ENCODE measurements around the gene ACAA1.

ACAA1 gene

GRCh38 chr3:38154033-38154494, 17.1 kb upstream of the ACAA1 start:
- in situ Hi-C loops (cut with MboI; ENCODE audit: low sequenced_read_pairs) = no loop called here

GRCh38 chr3:38153221-38153620, 16.3 kb upstream of the ACAA1 start:
- in situ Hi-C loops (cut with MboI; ENCODE audit: low sequenced_read_pairs) = no loop called here

GRCh38 chr3:38152609-38153008, 15.7 kb upstream of the ACAA1 start:
- in situ Hi-C loops (cut with MboI; ENCODE audit: low sequenced_read_pairs) = no loop called here

- in situ Hi-C loops (cut with MboI; ENCODE audit: low sequenced_read_pairs) = no loop called here
These were observed 14.8 kb upstream of the ACAA1 start for GRCh38 chr3:38151667-38152265.

- in situ Hi-C loops (cut with MboI; ENCODE audit: low sequenced_read_pairs) = no loop called here
These were observed 14.0 kb upstream of the ACAA1 start for GRCh38 chr3:38150780-38151528.

- in situ Hi-C loops (cut with MboI; ENCODE audit: low sequenced_read_pairs) = no loop called here
These were observed 12.8 kb upstream of the ACAA1 start for GRCh38 chr3:38149708-38150107.

GRCh38 chr3:38148311-38148882, 11.5 kb upstream of the ACAA1 start:
- in situ Hi-C loops (cut with MboI; ENCODE audit: low sequenced_read_pairs) = no loop called here

- in situ Hi-C loops (cut with MboI; ENCODE audit: low sequenced_read_pairs) = no loop called here
These were observed 10.5 kb upstream of the ACAA1 start for GRCh38 chr3:38147421-38147820.

- in situ Hi-C loops (cut with MboI; ENCODE audit: low sequenced_read_pairs) = no loop called here
These were observed 9.6 kb upstream of the ACAA1 start for GRCh38 chr3:38146504-38146903.

- in situ Hi-C loops (cut with MboI; ENCODE audit: low sequenced_read_pairs) = no loop called here
These were observed 6.6 kb upstream of the ACAA1 start for GRCh38 chr3:38143511-38143910.

- in situ Hi-C loops (cut with MboI; ENCODE audit: low sequenced_read_pairs) = no loop called here
These were observed 6.0 kb upstream of the ACAA1 start for GRCh38 chr3:38142959-38143358.

- in situ Hi-C loops (cut with MboI; ENCODE audit: low sequenced_read_pairs) = no loop called here
These were observed 5.0 kb upstream of the ACAA1 start for GRCh38 chr3:38141952-38142273.

- in situ Hi-C loops (cut with MboI; ENCODE audit: low sequenced_read_pairs) = no loop called here
These were observed 4.4 kb upstream of the ACAA1 start for GRCh38 chr3:38141173-38141951.

GRCh38 chr3:38140326-38141172, 3.6 kb upstream of the ACAA1 start:
- in situ Hi-C loops (cut with MboI; ENCODE audit: low sequenced_read_pairs) = no loop called here

- in situ Hi-C loops (cut with MboI; ENCODE audit: low sequenced_read_pairs) = no loop called here
These were observed 2.7 kb upstream of the ACAA1 start for GRCh38 chr3:38139652-38140051.

- in situ Hi-C loops (cut with MboI; ENCODE audit: low sequenced_read_pairs) = no loop called here
These were observed 2.3 kb upstream of the ACAA1 start for GRCh38 chr3:38139191-38139590.

GRCh38 chr3:38138349-38139190, 1.6 kb upstream of the ACAA1 start, which contains the start of gene MYD88:
TSS of gene MYD88 (plus strand) at chr3:38138661. CDS start at chr3:38138701, 40 bp downstream.
- in situ Hi-C loops (cut with MboI; ENCODE audit: low sequenced_read_pairs) = no loop called here

GRCh38 chr3:38137615-38138348, 855 bp upstream of the ACAA1 start:
- in situ Hi-C loops (cut with MboI; ENCODE audit: low sequenced_read_pairs) = no loop called here

GRCh38 chr3:38136393-38136776, 542 bp downstream of the ACAA1 start:
- in situ Hi-C loops (cut with MboI; ENCODE audit: low sequenced_read_pairs) = no loop called here
